Measurements from ENCODE around the gene SEC61A1.
A peak's percentile ranks its signal among the peaks of the same experiment; 100 is the strongest.

The SEC61A1 gene

GRCh38 chr3:128051837-128052594, at the start of gene SEC61A1:
TSS of gene SEC61A1 (plus strand) at chr3:128052437. CDS start at chr3:128052553, 116 bp downstream.
- peak; percentile 73 for DNase-seq (ENCODE audit: low read depth)

DNA sequence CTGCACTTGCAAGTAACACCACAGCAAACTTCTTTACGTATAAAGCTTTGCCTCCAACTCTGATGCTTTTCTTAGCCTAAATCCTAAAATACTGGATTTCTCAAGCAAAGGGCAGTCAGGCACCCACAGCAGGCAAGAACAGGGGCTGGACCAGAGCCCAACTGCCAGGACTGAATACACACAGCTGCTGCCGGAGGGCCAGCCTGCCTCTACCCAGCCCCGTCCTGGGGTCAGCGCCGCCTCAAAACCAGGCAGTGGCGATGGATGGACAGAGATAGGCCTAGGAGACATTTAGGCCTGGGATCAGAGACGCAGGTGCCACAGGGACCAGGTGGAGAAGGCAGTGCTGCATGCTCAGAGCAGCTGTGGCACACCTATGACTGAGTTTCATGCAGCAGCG, 47.6 kb upstream of the SEC61A1 start:
- DNase-seq (ENCODE audit: low read depth), result no peak

DNA sequence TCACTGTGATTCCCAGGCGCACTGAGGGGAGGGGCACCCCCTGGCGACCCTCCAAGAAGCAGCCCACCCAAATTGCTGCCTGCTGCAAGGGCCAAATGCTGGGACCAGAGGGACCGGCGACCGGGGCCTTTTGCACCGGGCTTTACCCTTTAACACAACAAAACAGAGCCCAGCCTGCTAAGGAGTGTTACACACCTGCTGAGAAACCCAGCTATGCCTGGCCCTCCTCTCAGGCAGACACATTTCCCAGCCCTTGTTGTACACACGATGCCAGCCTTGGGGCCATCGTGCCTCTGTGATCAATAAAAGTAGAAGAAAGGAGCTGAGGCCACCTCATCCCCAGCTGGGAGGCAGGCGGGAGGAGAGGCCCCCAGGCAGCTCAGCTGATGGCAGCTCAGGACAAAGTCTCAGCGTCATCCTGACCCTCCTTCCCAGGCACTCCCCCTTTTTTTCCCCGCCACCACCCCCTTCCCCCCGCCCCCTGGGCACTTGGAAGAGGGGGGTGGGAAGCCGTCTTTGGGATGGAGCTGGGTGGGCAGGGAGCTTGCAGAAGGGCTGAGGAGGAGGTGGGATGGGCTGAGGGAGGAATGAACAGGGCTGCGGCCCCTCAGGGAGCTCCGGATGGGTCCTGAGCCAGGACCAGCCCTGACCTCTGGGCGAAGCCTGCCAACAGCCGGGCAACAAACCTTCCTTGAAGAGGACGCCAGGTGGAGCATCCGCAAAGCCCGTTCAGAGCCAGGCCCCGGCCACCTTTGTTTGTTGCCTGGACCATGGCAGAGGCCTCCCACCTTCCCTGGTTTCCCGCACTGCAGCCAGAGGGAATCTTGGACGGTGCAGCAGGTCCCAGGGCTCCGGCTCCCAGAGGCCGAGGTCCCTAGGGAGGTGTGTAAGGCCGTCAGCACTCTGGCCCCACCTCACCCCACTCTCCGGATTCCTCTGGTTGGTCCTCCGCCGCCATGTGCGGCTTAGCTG, 45.9 kb upstream of the SEC61A1 start:
- no peak for DNase-seq (ENCODE audit: low read depth)

GRCh38 chr3:128007033-128007424, 45.2 kb upstream of the SEC61A1 start:
- DNase-seq (ENCODE audit: low read depth), result no peak

DNA sequence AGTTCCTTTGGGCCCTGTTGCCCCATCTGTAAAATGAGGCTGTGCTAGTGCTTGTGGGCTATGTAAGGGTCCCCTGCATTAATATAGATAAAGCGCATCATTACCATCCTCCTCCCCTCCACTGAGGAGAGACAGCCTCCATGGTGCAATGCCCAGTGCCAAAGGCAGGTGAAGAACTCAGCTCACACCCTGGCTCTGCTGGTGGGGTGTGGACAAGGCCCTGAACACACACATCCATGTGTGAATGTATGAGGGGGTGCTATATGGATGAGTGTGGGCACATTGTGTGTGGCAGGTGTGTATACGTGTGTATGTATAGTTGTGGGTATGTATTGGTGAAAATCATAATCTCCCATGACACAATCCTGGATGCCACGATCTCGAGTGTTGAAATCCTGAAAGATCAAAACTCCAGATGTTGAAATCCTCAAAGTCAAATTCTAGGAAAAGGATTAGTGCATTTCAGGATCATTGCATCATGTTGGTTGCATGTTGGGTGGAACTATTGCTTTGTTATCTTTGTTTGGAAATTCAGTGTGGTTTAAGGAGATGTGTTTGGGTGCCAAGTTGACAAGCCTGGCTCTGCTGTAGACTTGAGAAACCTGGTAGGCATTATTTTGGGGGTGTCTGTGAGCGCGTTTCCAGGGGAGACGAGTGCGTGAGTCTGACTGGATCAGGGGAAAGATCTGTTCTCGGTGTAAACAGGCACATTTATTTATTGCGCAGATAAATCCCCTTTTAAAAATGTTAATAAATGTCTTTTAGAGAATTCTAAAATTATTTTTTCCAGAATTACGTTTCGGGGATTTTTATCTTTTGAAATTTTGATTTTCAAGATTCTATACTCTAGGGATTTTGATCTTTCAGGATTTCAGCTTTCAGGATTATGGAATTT, 42.0 kb upstream of the SEC61A1 start:
- no peak for DNase-seq (ENCODE audit: low read depth)

- DNase-seq (ENCODE audit: low read depth), result no peak
These were observed 41.1 kb upstream of the SEC61A1 start for GRCh38 chr3:128011140-128011539.

- no peak for DNase-seq (ENCODE audit: low read depth)
These were observed 40.2 kb upstream of the SEC61A1 start for GRCh38 chr3:128012050-128012449.

- no peak for DNase-seq (ENCODE audit: low read depth)
These were observed 37.7 kb upstream of the SEC61A1 start for GRCh38 chr3:128014548-128014947.

GRCh38 chr3:128016502-128016901, 35.7 kb upstream of the SEC61A1 start:
- no peak for DNase-seq (ENCODE audit: low read depth)

DNA sequence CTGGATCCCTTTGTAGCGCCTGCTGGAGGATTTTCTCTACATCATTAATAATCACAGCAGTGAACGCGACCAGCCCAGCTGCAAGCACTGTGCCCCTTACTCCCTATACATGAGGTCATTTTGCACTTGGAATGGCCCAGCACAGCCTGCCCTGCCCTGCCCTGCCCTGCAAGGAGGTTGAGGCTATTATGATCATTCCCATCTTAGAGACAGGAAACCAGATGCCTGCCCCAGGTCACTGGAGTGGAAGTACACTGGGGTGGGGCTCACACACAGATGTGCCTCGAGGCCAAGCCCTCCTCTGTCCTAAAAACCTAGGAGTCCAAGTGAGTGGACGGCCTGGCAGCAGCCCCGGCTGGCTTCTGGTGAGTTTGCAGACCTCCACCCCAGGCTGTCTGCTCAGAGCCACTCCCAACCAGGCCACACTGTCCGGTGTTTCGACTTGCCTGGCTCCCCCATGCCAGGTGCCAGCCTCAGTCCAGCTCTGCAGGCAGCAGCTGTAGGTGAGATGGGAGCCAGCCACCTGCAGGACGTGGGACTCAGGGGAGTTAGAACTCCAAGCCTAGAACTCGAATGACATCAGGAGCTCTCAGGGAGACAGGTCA, 30.4 kb upstream of the SEC61A1 start:
- no peak for DNase-seq (ENCODE audit: low read depth)

- no peak for DNase-seq (ENCODE audit: low read depth)
These were observed 19.1 kb upstream of the SEC61A1 start for GRCh38 chr3:128033102-128033501.

GRCh38 chr3:128036119-128036518, 16.1 kb upstream of the SEC61A1 start:
- DNase-seq (ENCODE audit: low read depth), result no peak

GRCh38 chr3:128040041-128040440, 12.2 kb upstream of the SEC61A1 start:
- no peak for DNase-seq (ENCODE audit: low read depth)

GRCh38 chr3:128040660-128041059, 11.6 kb upstream of the SEC61A1 start:
- no peak for DNase-seq (ENCODE audit: low read depth)

GRCh38 chr3:128041344-128041743, 10.9 kb upstream of the SEC61A1 start:
- no peak for DNase-seq (ENCODE audit: low read depth)

DNA sequence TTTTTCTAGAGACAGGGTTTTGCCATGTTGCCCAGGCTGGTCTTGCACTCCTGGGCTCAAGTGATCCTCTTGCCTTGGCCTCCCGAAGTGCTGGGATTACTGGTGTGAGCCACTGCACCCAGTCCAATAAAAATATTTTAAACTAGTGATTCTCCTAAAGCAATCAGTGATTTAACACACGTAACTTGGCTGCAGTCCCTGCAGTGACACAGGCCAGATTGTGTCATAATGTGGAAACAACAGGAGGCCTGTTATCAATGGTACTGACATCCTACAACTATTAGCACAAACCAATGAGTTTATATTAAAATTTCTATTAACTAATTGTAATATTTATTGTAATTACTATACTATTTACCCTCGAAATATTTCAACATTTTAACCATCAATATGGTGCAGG, 1.6 kb upstream of the SEC61A1 start:
- DNase-seq (ENCODE audit: low read depth), result no peak

GRCh38 chr3:128051459-128051836, 789 bp upstream of the SEC61A1 start:
- no peak for DNase-seq (ENCODE audit: low read depth)

- no peak for DNase-seq (ENCODE audit: low read depth)
These were observed 536 bp downstream of the SEC61A1 start for GRCh38 chr3:128052595-128053351.

GRCh38 chr3:128053614-128054013, 1.4 kb downstream of the SEC61A1 start:
- DNase-seq (ENCODE audit: low read depth), result no peak

- no peak for DNase-seq (ENCODE audit: low read depth)
These were observed 2.1 kb downstream of the SEC61A1 start for GRCh38 chr3:128054367-128054766.

- DNase-seq (ENCODE audit: low read depth), result no peak
These were observed 4.0 kb downstream of the SEC61A1 start for GRCh38 chr3:128056258-128056657.
